AML-193 (cell line): ENCODE results near the gene PRCC.

Source experiments
- DNase-seq, 2 experiments: peaks; one replicate each; lab custom pipeline; 2025; lab: John Stamatoyannopoulos, UW

Gene PRCC

DNA sequence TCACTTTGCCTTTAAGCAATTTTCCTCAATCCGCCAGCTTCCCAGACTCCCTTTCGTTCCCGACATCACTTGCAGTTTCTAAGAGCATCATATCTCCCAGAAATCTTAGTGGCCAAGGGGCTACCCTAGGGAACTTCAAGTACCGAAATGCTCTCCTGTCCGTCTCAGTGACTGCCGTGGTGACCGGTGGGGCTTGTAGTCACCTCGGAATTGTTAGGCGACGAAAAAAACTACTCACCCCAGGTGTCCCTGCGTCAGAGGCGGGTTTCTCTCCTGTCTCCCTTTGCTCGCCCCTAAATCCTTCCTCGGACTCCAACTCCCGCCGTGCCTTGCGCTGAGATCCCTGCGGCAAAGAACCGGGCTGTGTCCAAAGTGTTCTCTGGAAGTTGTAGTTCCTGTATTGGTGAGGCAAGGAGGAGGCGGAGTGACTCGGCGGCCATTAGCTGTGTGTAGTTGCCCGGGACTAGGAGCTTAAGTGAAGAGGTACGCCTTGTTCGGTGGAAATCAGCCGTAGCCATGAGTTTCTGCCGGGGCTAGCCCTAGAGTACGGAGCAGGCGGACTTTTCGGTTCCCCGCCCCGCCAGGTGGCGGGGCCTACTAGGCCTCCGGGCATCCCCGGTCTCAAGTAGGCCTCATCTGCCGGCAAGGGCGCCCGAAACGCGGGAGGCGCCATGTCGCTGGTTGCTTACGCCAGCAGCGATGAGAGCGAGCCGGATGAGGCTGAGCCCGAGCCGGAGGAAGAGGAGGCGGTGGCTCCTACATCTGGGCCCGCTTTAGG is at the start of gene PRCC:
Gene PRCC (plus strand): TSS at position 435 of the 778 bp plus-strand sequence. CDS start 237 bp downstream, at position 672.
- peak; percentile 99 for DNase-seq

GRCh38 chr1:156721131-156721530 is 46.2 kb upstream of the PRCC start:
- no peak for DNase-seq

DNA sequence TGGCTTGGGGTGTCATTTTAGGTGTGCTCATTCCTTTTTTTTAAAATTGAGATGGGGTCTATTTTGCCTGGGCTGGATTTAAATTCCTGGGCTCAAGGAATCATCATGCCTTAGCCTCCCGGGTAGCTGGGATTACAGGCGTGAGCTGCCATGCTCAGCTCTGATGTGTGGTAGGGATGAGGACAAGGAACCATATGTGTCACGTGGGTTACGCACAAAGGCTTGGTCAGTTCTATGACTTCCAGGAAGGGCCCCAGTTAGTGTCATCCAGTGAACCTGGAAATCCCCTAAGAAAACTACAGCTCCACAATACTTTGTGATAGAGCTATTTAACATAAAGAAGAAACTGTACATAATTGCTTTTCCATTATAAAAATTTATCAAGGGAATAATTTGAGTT is 45.8 kb upstream of the PRCC start:
- DNase-seq, result no peak

GRCh38 chr1:156725683-156726280 is 41.6 kb upstream of the PRCC start:
- DNase-seq, result peak; percentile 92 to 93

DNA sequence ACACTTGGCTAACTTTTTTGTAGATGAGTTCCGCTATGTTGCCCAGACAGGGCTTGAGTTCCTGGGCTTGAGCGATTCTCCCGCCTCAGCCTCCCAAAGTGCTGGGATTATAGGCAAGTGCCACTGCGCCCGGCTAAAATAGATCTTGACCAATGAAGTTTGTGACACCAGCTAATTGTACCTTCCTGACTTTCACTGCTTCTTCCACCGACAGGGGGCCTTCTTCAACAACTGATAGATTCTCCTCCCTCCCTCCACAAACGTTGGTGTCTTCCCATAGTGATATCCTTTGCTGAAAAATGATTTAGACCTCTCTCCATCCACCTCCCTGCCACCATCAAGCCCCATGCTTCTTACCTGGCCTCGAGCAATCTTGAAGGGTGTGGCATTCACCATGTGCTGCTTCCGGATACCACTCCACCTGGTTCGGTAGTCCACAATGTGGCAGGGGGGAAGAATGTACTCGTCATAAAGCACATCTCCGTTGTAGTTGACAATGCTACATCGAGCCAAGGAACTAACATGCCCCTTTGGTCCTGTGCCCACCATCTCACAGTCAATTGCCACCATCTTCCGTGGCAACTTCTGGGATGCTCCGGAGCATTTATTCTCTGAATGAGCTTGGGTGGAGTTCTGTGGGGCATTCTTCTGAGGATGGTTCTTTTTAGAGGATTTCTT is 40.6 kb upstream of the PRCC start:
- DNase-seq, result peak; percentile 81

DNA sequence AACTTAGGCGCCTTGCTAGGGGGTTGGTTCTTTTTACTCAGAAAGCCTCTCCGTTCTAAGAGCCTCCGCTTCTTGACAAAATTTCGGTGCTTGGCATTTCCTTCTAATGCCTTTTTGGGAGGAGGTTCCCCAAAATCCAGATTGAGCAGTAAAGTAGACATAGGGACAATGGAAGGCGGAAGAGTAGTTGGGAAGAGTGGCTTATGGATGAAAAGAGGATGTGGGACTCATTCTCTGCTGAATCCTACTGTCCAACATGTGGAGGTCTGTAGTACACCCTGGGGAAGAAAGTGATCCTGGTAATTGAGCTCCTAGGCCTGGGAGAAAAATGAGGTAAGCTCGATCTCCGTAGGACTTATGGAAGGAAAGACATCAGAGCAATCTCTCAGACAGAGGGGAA is 39.8 kb upstream of the PRCC start:
- DNase-seq, result no peak

DNA sequence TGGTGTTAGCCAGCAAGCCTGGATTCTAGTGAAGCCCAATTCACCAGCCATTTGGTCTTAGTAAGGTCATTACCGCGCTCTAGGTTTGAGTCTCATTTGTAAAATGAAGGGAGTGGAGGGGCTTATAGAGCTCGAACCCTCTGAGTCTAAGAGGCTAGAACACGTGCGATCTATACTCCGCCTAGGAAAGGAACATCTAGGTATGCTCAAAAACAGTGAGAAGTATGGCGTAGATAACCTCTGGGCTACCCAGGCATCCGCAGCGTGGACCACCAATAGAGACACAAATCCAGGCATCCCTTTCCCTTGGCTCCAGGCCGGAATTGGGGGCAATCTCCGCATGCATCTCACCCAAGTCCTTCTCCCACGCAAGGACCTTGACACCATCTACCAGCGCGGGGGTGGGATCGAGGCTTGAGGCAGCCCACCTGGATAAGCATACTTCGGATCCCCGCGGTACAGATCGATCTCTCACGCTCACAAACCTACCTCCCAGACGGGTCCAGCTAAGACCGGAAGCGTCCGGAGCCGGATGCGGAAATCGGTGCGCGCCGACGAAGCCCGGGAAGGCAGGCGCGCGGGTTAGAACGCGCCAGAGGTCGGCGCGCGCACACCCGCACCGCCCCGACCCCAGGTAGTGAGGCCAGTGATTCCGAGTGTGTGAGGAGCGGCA is 39.3 kb upstream of the PRCC start, which contains the start of gene METTL25B:
Gene METTL25B (plus strand): TSS at position 544 of the 673 bp plus-strand sequence. CDS start 636 bp downstream, outside the sequence.
- DNase-seq, result peak; percentile 67 to 71

DNA sequence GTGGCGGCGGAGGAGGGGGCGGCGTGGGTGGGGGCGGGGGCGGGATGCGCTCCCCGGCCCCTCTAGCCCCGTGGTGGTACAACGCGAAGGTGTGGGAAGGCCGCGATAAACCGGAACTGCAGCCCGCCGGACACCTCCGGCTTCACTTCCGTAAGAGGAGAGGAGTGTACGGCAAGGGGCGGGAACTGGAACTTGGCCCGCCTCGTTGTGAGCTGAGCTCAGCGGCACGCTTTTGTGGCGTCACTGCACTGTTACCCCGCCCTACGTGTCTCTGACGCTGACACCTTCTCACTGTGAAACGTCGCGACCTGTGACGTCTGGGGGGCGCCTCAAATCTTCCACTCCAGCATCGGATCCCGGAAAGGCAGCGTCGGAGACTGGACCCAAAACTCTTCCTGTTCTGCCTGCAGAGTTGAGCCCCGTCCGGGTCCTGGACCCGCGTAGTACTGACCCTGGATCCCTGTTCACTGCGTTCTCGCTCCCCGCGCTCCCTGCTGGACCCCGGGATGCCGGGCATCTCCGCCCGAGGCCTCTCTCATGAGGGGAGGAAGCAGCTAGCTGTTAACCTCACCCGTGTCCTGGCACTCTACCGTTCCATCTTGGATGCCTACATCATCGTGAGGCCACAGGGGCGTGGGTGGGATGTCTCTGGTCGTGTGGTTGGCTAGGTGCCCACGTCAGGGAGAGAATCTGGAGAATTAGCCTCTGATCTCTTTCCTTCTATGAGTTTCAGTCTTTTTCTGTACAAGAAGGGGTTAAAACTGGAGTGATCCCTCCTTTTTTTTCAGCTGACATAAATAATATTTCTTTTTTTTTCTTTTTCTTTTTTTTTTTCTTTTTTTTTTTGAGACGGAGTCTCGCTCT is 38.5 kb upstream of the PRCC start, which contains the start of gene ISG20L2:
Gene ISG20L2 (minus strand): TSS at position 168 of the 864 bp plus-strand sequence. CDS start 1,114 bp downstream, outside the sequence.
- DNase-seq, result peak; percentile 92 to 93

- DNase-seq, result no peak
These were observed 33.2 kb upstream of the PRCC start for GRCh38 chr1:156733989-156734584.

- DNase-seq, result no peak
These were observed 28.9 kb upstream of the PRCC start for GRCh38 chr1:156738407-156738806.

- DNase-seq, result no peak
These were observed 28.4 kb upstream of the PRCC start for GRCh38 chr1:156738916-156739315.

GRCh38 chr1:156740237-156740740 is 27.0 kb upstream of the PRCC start:
- peak in 1 of 2 experiments; percentile 12 for DNase-seq

- DNase-seq, result peak; percentile 99
These were observed 26.4 kb upstream of the PRCC start, which contains the start of gene MRPL24 for GRCh38 chr1:156740741-156741480. Gene MRPL24, minus strand, starts transcription at chr1:156741088. Its CDS starts 2,384 bp downstream, at chr1:156738704.

GRCh38 chr1:156741481-156741983 is 25.8 kb upstream of the PRCC start:
- DNase-seq, result no peak

DNA sequence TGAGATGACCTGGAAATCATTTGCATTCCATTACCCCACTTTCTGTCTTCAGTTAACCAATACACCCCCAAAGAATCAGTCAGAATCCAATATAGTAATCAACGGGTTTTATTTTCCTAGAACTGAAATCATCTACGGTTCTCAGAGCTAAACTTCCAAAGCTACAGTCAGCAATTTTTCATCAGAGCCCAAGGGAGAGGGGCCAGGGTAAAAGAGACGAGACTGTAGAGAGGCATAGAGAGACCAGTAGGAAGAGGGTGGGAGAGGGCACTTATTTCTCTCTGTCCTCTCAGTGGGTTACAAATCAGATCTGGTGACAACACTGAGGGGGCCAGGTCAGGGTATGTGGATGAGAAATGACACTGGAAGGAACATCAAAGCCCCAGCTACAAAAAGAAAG is 25.3 kb upstream of the PRCC start:
- DNase-seq, result no peak

DNA sequence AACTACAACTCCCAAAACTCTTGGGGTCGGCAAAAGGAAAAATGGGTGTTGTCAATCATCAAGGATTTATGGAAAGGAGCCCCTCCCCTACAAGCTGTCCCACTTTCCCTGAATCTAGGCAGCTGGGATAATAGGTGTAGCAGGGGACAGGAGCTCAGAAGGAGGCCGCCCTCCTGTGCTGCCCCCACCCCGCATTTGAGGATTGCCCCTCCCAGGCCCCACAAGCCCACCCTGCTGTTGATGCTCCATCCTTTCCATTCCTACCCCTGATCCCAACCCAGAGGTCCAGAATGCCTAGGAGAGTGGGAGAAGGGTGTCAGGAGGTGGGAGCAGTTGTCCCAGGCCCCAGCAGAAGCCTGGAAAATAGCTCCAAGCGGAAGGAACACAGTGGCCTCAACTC is 24.5 kb upstream of the PRCC start:
- DNase-seq, result no peak

- DNase-seq, result no peak
These were observed 23.7 kb upstream of the PRCC start for GRCh38 chr1:156743367-156744302.

GRCh38 chr1:156744344-156744743 is 23.0 kb upstream of the PRCC start:
- DNase-seq, result no peak
